Adipose tissue (tissue), 3 donors: Measurements from ENCODE around the gene HEATR9. TPM values are rescaled to one million over a fixed set of nuclear protein-coding genes. Genes with fewer than 3 reads are reported as not detected.

Source experiments
- H3K27ac ChIP-seq: one replicate; pipeline ENCODE4 v1.5.1; 2013; ENCODE audit warnings: low read depth, low read length
- WGBS, 3 donors: extraction: QIAGEN DNeasy Blood & Tissue Kit; methylation state at CpG; one replicate each; pipeline ENCODE4 v1.1.7; 2013; 5-methylcytosine and 5-hydroxymethylcytosine counted together
- polyA plus RNA-seq, 3 donors: library from polyadenylated mRNA; stranded (reverse); fragments of 200-250 nt; gene quantifications; one replicate each; pipeline ENCODE4 v1.2.3, GENCODE V29; 2013
- donor health status: healthy with polysubstance abuse.
- donor health status: Bipolar disorder and iron deficiency.
- donor health status: healthy.

Gene HEATR9
- under 1 TPM in 1 of 3 donors, not detected in 2; 0.04 TPM for polyA plus RNA-seq

GRCh38 chr17:35868737-35869136, at the start of gene HEATR9:
HEATR9 (minus strand) TSS chr17:35868891; CDS start chr17:35868742, 149 bp downstream.
- 82 to 87% (median 84%) methylated on average over 3 of the region's 3 CpGs for WGBS, 3 donors
- H3K27ac ChIP-seq = no peak within 1 kb of the TSS

- WGBS, 3 donors = 94 to 97% (median 95%) methylated on average over 29 of the region's 29 CpGs
- H3K27ac ChIP-seq = no peak overlapping the region
Measured at GRCh38 chr17:35917519-35918213, 49.0 kb upstream of the HEATR9 start.

- 74 to 89% (median 83%) methylated on average over 3 of the region's 3 CpGs for WGBS, 3 donors
- H3K27ac ChIP-seq = no peak overlapping the region
Measured at GRCh38 chr17:35915153-35915964, 46.7 kb upstream of the HEATR9 start.

- WGBS, 3 donors = 91 to 94% (median 94%) methylated on average over 1 of the region's 1 CpG
- no peak overlapping the region for H3K27ac ChIP-seq
Measured at GRCh38 chr17:35914354-35914753, 45.7 kb upstream of the HEATR9 start.

GRCh38 chr17:35913609-35914008, 44.9 kb upstream of the HEATR9 start:
- H3K27ac ChIP-seq = no peak overlapping the region
- WGBS, 3 donors = 81 to 88% (median 82%) methylated on average over 4 of the region's 4 CpGs

- no peak overlapping the region for H3K27ac ChIP-seq
- WGBS, 3 donors = 76 to 93% (median 89%) methylated on average over 2 of the region's 2 CpGs
Measured at GRCh38 chr17:35912942-35913341, 44.3 kb upstream of the HEATR9 start.

GRCh38 chr17:35912339-35912912, 43.7 kb upstream of the HEATR9 start:
- WGBS, 3 donors = 94 to 99% (median 97%) methylated on average over 3 of the region's 3 CpGs
- H3K27ac ChIP-seq = no peak overlapping the region

- 71 to 87% (median 84%) methylated on average over 3 of the region's 3 CpGs for WGBS, 3 donors
- no peak overlapping the region for H3K27ac ChIP-seq
Measured at GRCh38 chr17:35909408-35909807, 40.7 kb upstream of the HEATR9 start.

GRCh38 chr17:35907691-35908090, 39.0 kb upstream of the HEATR9 start:
- H3K27ac ChIP-seq = no peak overlapping the region
- WGBS, 3 donors = 61 to 72% (median 70%) methylated on average over 5 of the region's 5 CpGs

- 53 to 76% (median 70%) methylated on average over 3 of the region's 3 CpGs for WGBS, 3 donors
- H3K27ac ChIP-seq = no peak overlapping the region
Measured at GRCh38 chr17:35906926-35907637, 38.4 kb upstream of the HEATR9 start.

- H3K27ac ChIP-seq = no peak overlapping the region
- WGBS, 3 donors = 82 to 92% (median 90%) methylated on average over 5 of the region's 5 CpGs
Measured at GRCh38 chr17:35906191-35906925, 37.7 kb upstream of the HEATR9 start.

- no peak overlapping the region for H3K27ac ChIP-seq
- 76 to 95% (median 81%) methylated on average over 5 of the region's 5 CpGs for WGBS, 3 donors
Measured at GRCh38 chr17:35903451-35903850, 34.8 kb upstream of the HEATR9 start.

- no peak overlapping the region for H3K27ac ChIP-seq
- 82 to 88% (median 85%) methylated on average over 9 of the region's 9 CpGs for WGBS, 3 donors
Measured at GRCh38 chr17:35901631-35902175, 33.0 kb upstream of the HEATR9 start.

GRCh38 chr17:35900708-35901480, 32.2 kb upstream of the HEATR9 start:
- 55 to 65% (median 65%) methylated on average over 11 of the region's 11 CpGs for WGBS, 3 donors
- H3K27ac ChIP-seq = no peak overlapping the region

- WGBS, 3 donors = 76 to 85% (median 78%) methylated on average over 5 of the region's 5 CpGs
- H3K27ac ChIP-seq = no peak overlapping the region
Measured at GRCh38 chr17:35900280-35900679, 31.6 kb upstream of the HEATR9 start.

- H3K27ac ChIP-seq = no peak overlapping the region
- 43 to 50% (median 49%) methylated on average over 6 of the region's 6 CpGs for WGBS, 3 donors
Measured at GRCh38 chr17:35898283-35899070, 29.8 kb upstream of the HEATR9 start.
